HG03520 (cell line): ENCODE data around the gene TIFAB.

Experiments used
- ATAC-seq: cut with Tn5 transposase; IDR thresholded peaks from one replicate; pipeline ENCODE4 v1.9.1; 2021; ENCODE audit warnings: mild to moderate bottlenecking, moderate library complexity; ENCODE audit not compliant: unreplicated experiment

Gene TIFAB

DNA sequence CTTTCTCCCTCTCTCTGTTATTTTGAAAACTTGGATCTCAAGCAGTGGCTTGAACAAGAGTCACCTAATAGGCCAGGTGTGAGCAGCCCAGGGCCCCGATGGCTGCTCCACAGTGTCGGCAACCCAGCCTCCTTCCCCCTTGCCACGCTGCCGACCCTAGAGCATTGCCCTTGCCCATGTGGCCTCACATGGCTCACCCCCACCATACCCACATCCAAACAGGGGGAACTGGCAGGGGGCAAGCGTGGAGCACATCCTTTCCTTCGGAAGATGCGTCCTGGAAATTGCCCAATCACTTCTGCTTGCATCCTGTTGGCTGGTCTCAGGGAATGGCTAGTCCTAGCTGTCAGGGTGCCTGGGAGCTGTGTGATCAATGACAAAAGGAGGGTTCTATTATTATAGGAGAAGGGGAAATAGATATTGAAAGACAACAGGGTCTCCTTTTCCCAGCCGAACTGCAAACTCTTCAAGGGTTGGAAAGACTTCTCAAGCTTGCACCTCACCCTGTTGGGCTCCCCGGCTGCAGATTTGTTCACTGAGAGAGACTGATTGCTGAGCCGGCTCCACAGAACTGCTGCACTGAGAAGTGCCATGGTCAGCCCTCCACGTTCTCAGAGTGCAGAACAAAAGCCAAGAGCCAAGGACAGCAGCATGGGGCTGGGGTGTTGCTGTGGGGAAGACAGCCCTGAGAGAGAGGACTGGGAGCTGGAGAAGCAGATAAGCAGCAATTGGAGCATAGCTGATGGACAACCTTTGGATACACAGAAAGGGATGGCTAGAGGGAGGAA, 8.3 kb upstream of the TIFAB start:
- no peak for ATAC-seq

- ATAC-seq, result no peak
Measured at GRCh38 chr5:135458921-135459331, 6.8 kb upstream of the TIFAB start.

GRCh38 chr5:135458356-135458755, 6.2 kb upstream of the TIFAB start:
- ATAC-seq, result no peak

DNA sequence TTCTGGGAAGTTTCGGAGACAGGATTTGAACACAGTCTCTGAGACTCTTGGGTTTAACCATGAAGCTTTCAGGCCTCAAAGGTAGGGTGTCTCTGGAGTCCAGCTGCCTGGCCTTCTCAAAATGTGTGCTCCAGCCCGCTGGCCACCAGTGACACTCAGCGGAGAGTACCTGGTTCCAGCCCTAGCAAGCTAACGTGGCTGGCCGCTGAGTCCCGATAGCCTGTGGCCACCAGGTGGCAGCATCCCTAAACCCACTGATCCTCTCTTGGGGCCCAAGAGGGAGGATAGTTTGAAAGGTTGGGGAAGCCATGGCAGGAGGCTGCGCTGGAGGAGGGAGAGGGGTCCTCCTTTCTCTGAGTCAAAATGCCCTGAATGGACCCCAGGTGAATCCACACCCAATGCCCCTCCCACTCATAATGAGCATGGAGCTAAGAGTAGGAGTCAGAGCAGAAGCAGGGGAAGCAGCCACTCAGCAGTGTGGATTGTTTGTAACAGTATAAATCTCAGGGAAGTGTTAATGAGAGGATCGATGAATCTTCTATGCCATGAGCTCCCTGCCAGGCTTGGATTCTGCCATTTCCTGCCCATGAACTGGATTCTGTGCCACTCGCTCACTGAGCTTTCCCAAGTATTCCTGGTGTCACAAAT, 5.4 kb upstream of the TIFAB start:
- ATAC-seq, result peak; percentile 57

DNA sequence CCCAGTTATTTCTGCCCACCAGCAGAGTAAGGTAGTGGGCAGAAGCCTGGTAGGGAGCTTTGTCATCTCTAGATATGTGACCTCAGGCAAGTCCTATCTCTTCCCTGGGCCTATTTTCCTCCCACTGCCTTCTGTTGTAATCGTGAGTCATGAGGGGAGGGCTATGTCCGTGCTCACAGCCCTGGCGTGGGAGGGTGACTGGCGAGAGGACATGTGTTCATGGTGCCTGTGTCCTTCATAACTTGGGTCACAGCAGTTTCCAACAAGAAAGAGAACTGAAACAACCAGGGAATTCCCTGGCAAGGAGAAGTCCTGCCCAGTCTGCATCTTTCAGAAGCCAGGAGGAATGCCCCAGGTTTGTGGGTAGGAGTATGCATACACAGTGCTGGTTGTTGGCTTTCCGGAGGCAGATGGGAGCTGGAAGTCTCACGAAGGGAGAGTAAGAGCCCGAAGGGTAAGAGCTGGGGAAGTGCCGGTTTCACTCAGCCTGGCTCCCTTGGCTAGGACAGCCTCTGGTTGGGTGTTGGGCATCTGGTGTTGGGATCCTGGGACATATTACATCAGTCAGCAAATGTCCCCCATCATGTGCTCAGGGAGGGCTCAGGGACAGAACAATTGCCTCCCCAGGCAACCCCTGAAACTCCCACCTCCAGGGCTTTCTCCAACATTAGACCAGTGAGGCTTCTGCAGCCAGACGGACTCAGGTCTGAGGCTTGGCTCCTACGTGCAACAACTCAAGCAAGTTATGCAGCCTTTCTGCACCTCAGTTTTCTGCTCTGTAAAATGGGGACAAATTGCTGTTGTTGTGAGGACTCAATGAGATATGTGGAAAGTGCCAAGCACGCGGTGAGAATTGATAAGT, 4.3 kb upstream of the TIFAB start:
- ATAC-seq, result peak; percentile 52

DNA sequence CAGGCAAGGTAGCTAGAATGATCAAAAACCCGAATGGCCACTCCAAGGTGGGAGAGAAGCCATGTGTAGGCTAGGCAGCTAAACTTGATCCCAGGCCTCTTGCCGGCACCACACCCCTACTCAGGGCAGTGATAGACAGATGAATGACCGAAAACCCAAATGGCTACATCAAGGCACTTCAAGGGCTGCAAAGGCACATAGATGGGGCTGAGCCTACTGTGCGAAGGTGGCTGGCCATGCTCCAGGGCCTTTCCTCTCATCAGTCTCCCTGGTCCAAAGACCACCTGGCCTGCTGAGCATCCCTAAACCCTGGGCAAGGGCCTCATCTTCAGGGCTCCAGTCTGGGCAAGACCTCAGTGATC, 3.7 kb upstream of the TIFAB start:
- ATAC-seq, result no peak

DNA sequence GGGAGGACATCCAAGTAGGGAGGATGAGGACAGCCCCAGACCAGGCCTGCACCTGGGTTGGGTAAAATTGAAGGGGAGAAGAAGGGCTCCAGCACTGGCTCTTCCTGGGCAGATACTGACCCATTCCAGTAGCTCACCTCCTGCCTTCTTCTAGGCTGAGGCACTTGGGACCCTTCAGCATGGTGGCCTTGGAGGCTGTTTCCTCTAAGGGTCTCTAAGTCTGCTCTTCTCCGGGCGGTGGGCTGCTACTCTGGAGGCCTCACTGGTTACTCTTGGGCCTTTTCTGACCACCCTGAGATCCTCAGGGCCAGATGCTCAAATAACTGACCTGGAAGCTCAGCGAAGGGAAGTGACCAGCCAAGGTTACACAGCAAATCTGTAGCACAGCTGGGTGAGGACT, 2.8 kb upstream of the TIFAB start:
- ATAC-seq, result no peak

GRCh38 chr5:135453613-135454012, 1.5 kb upstream of the TIFAB start:
- no peak for ATAC-seq

DNA sequence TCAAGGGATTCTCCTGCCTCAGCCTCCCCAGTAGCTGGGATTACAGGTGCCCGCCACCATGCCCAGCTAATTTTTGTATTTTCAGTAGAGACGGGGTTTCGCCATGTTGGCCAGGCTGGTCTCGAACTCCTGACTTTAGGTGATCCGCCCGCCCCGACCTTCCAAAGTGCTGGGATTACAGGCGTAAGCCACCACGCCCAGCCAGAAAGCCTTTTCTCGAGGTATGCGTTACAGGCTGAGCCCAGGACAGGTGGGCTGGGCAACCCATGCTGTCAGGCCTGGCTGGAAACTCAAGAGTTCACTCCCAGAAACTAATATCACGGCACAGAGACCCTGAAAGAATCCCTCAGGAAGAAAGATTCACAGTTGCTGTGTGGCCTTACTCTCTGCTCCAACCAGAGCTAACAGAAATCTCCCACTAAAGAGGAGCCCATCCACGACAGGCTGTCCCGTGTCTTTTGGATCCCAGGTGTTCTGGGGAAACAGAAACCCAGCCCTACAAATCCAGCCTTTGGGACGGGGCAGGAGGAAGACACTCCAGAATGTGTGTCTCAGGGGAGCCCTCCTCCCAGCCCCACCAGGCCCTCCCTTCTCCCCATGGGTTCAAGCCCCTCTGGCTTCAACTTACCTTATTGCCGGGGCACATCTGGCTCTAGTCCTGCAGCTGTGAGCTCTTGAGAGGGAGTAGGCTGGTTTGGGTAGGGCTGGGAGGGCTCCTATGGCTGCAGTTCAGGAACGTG, 400 bp downstream of the TIFAB start:
- ATAC-seq, result no peak

- no peak for ATAC-seq
Measured at GRCh38 chr5:135450952-135451351, 1.2 kb downstream of the TIFAB start.

- ATAC-seq, result no peak
Measured at GRCh38 chr5:135450336-135450735, 1.8 kb downstream of the TIFAB start.

DNA sequence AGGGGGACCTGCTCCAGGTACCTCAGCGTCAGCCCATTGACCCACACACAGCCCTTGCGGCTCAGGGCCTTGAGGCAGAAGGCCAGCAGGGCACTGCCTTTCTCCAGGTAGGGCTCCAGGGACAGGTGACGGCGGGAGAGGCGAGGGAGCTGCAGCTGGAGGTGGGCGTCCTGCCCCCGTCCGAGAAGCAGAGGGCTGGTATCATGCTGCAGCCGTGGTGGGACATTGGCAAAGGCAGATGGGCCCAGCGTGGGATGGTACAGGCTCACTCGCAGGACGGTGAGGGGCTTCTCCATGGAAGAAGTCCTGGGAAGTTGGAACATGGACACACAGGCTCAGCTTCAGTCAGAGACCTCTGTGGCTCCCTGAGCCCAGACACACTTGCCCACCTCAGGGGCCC, 2.5 kb downstream of the TIFAB start:
- ATAC-seq, result no peak

GRCh38 chr5:135448791-135449507, 3.2 kb downstream of the TIFAB start:
- no peak for ATAC-seq

GRCh38 chr5:135448071-135448739, 3.9 kb downstream of the TIFAB start:
- ATAC-seq, result no peak

GRCh38 chr5:135447298-135447929, 4.7 kb downstream of the TIFAB start, which contains the start of gene DCANP1:
TSS of gene DCANP1 (minus strand) at chr5:135447348. CDS start at chr5:135447108, 240 bp downstream.
- no peak for ATAC-seq

DNA sequence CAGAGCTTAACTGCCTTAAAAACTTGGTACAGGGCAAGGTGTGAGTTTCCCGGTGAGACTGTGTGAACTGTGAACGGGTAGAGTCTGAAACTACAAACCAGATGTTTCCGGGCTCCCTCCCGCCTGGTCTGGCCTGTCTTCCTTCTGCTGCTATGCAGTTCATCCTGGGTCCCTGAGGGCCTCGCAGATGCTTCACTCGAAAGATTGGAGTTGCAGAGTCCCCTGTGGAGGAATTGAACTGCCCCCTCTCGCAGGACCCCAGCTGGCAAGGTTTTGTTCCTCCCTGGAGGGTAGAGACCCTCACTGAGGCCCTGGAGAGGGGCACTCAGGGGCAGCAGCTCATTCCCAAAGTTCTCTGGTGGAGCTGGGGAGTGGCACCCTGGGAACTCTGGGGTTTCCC, 5.5 kb downstream of the TIFAB start:
- no peak for ATAC-seq

GRCh38 chr5:135446206-135446605, 5.9 kb downstream of the TIFAB start:
- ATAC-seq, result no peak

DNA sequence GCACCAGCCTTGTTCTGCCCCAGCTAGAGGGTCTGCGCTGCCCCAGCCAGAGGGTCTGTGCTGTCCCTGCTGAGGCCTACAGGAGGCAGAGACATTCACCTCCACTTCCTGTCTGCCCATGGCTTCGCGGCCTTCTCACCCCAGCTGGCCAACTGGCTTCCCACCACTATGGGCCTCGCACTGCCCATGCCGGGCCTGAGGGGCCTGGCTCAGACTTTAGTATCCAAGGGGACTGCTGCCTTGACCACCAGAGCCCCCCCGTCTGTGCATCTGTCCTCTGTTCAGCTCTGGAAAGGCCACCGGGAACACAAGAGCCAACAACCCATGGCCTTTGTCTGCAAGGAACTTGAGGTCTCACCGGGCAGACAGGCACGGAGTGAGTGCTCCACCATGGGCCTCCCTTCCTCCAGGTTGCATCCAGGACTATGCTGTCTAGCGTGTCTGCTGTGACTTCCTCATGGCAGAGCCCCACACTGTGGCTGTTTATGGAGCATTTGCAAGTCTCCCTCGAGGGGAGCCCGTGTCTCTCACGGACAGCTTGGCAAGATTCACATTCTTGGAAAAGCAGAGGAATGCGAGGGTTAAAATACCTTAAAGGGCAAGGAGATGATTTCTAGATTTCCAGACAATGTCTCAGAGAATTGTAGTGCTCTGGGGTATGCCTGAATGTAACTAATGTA, 6.7 kb downstream of the TIFAB start:
- ATAC-seq, result no peak

- ATAC-seq, result no peak
Measured at GRCh38 chr5:135444881-135445280, 7.3 kb downstream of the TIFAB start.
